Gastrocnemius medialis (tissue), 4 donors: ENCODE data around the gene FYN.

ENCODE experiments used
- CTCF ChIP-seq, 5 experiments: fragments of 450-650 bp in 3 of 5; fragments of 200-600 bp in 2 of 5; sonication (generic) in 2 of 5; IDR thresholded peaks in 4 of 5; conservative IDR thresholded peaks in 1 of 5; 1 replicate in 4 of 5; 2 replicates in 1 of 5; pipeline ENCODE4 v1.5.1; 2016 to 2019; ENCODE audit warnings: antibody characterized with exemption in 5 of 5, mild to moderate bottlenecking in 3 of 5, moderate library complexity in 3 of 5
- POLR2A ChIP-seq, 2 donors: fragments of 450-650 bp; IDR thresholded peaks; one replicate each; pipeline ENCODE4 v1.6.1; 2017; ENCODE audit warnings: antibody characterized with exemption in 2 of 2, mild to moderate bottlenecking in 2 of 2, moderate library complexity in 2 of 2

- TF ChIP-seq CTCF (IDR thresholded peaks at IDR 0.05 in 4 of 5, conservative IDR thresholded peaks at IDR 0.05 in 1 of 5) (no peak), POLR2A (IDR thresholded peaks at IDR 0.05) (no peak)
Observed at GRCh38 chr6:111717621-111718020, 155.6 kb downstream of the FYN start.
